A549 (cell line): ENCODE results near the gene LGR6. TPM values are rescaled to one million over a fixed set of nuclear protein-coding genes. Genes with fewer than 3 reads are reported as not detected.

Experiments used
- ATAC-seq, 2 experiments: fragments of 200-7000 bp in 1 of 2; fragments of >200 bp in 1 of 2; cut with Nextera tagmentation in 1 of 2; cut with Tn5 transposase in 1 of 2; 3 replicates each; pipeline versions ENCODE4 v1.8.0 to v1.9.1; 2018 to 2020; ENCODE audit warnings: mild to moderate bottlenecking in 1 of 2, moderate library complexity in 1 of 2
- CTCF ChIA-PET: fragments of 300-600 bp; sonication (Branson Sonifier 250); formaldehyde crosslinking; extraction: SDS; loops from one replicate; lab custom pipeline; 2021; ENCODE audit warnings: antibody characterized with exemption, inconsistent platforms; lab: Yijun Ruan, JAX
- POLR2A ChIA-PET: fragments of 350-600 bp; formaldehyde crosslinking; extraction: SDS; loops from one replicate; lab custom pipeline; 2021; ENCODE audit warnings: antibody characterized with exemption, inconsistent platforms; lab: Yijun Ruan, JAX
- DNase-seq, 2 experiments: peaks; one replicate each; pipeline versions ENCODE4 v3.0.0 to v3.0.0-alpha.2; 2011 to 2016; ENCODE audit warnings: low read depth in 1 of 2, low spot score in 1 of 2
- FAIRE-seq: peaks from 2 replicates; lab custom pipeline; 2011; peaks lifted over from hg19 to GRCh38; lab: Jason Lieb, UNC
- H3K27ac ChIP-seq, 2 experiments: fragments of >200 bp; sonication (Bioruptor Twin); formaldehyde crosslinking; 3 replicates each; pipeline ENCODE4 v1.5.1; 2016 to 2017
- H3K4me1 ChIP-seq: fragments of >200 bp; sonication (Bioruptor Twin); formaldehyde crosslinking; 3 replicates; pipeline ENCODE4 v1.6.1; 2016
- H3K4me2 ChIP-seq: fragments of >200 bp; sonication (Bioruptor Twin); formaldehyde crosslinking; 3 replicates; pipeline ENCODE4 v1.6.1; 2016
- H3K4me3 ChIP-seq: fragments of >200 bp; sonication (Bioruptor Twin); formaldehyde crosslinking; 3 replicates; pipeline ENCODE4 v1.5.1; 2016
- H3K9me3 ChIP-seq: fragments of >200 bp; sonication (Bioruptor Twin); formaldehyde crosslinking; 3 replicates; pipeline ENCODE4 v1.6.1; 2016
- BCL3 ChIP-seq: fragments of >200 bp; sonication (Bioruptor Twin); formaldehyde crosslinking; IDR thresholded peaks from 3 replicates; pipeline ENCODE4 v1.6.1; 2016
- BHLHE40 ChIP-seq: IDR thresholded peaks from 2 replicates; pipeline ENCODE4 v1.6.1; 2012; ENCODE audit warnings: low read depth, low read length, inconsistent platforms
- CBX8 ChIP-seq: fragments of 200-600 bp; sonication (generic); IDR thresholded peaks from 2 replicates; pipeline ENCODE4 v1.6.1; 2016
- CHD2 ChIP-seq: fragments of 150-350 bp; IDR thresholded peaks from 2 replicates; pipeline ENCODE4 v1.6.1; 2014; ENCODE audit warnings: low read length; ENCODE audit not compliant: partially characterized antibody
- CHD4 ChIP-seq: fragments of 200-600 bp; sonication (generic); IDR thresholded peaks from 2 replicates; pipeline ENCODE4 v1.6.1; 2016; ENCODE audit warnings: antibody characterized with exemption, mild to moderate bottlenecking, borderline replicate concordance
- EHF ChIP-seq: fragments of 250-450 bp; sonication (Bioruptor Pico); IDR thresholded peaks from 2 replicates; pipeline ENCODE4 v1.5.0; 2020; ENCODE audit warnings: mild to moderate bottlenecking
- EHMT2 ChIP-seq: fragments of 200-600 bp; sonication (generic); IDR thresholded peaks from 2 replicates; pipeline ENCODE4 v1.6.1; 2016; ENCODE audit warnings: antibody characterized with exemption, low read depth, mild to moderate bottlenecking, moderate library complexity
- HDAC2 ChIP-seq: fragments of 200-600 bp; sonication (generic); IDR thresholded peaks from 2 replicates; pipeline ENCODE4 v1.6.1; 2016
- HOXA7 ChIP-seq: fragments of 250-450 bp; sonication (Bioruptor Pico); IDR thresholded peaks from 2 replicates; pipeline ENCODE4 v1.5.0; 2020; ENCODE audit warnings: mild to moderate bottlenecking, moderate library complexity
- JUNB ChIP-seq: fragments of >200 bp; sonication (Bioruptor Twin); formaldehyde crosslinking; IDR thresholded peaks from 2 replicates; pipeline ENCODE4 v1.6.1; 2016
- KDM5A ChIP-seq: fragments of 200-600 bp; sonication (generic); IDR thresholded peaks from 2 replicates; pipeline ENCODE4 v1.6.1; 2016; ENCODE audit warnings: antibody characterized with exemption, mild to moderate bottlenecking
- MAFK ChIP-seq: fragments of 450-650 bp; IDR thresholded peaks from 2 replicates; pipeline ENCODE4 v1.6.1; 2014; ENCODE audit not compliant: partially characterized antibody
- MAZ ChIP-seq: fragments of 150-350 bp; IDR thresholded peaks from 2 replicates; pipeline ENCODE4 v1.6.1; 2014; ENCODE audit warnings: antibody characterized with exemption, low read depth, low read length, borderline replicate concordance
- NFE2L2 ChIP-seq: fragments of 150-350 bp; conservative IDR thresholded peaks from 2 replicates; pipeline ENCODE4 v1.6.1; 2014; ENCODE audit warnings: low read length
- POLR2AphosphoS2 ChIP-seq: conservative IDR thresholded peaks from 2 replicates; pipeline ENCODE4 v1.6.1; 2012; ENCODE audit warnings: low read length, improper control_type of control experiment, inconsistent platforms
- RARB ChIP-seq: fragments of 250-450 bp; sonication (Bioruptor Pico); IDR thresholded peaks from 2 replicates; pipeline ENCODE4 v1.8.0; 2021; ENCODE audit warnings: mild to moderate bottlenecking, moderate library complexity
- RCOR1 ChIP-seq: fragments of 150-350 bp; IDR thresholded peaks from 2 replicates; pipeline ENCODE4 v1.6.1; 2014; ENCODE audit warnings: antibody characterized with exemption, low read length, low read depth
- RFX5 ChIP-seq: fragments of 450-650 bp; IDR thresholded peaks from 2 replicates; pipeline ENCODE4 v1.7.1; 2014; ENCODE audit warnings: antibody characterized with exemption, mild to moderate bottlenecking, moderate library complexity
- RNF2 ChIP-seq: fragments of 200-600 bp; sonication (generic); IDR thresholded peaks from 2 replicates; pipeline ENCODE4 v1.6.1; 2016; ENCODE audit warnings: low read depth, mild to moderate bottlenecking, antibody characterized with exemption, moderate library complexity, borderline replicate concordance
- SMC3 ChIP-seq: fragments of >200 bp; sonication (Bioruptor Twin); formaldehyde crosslinking; IDR thresholded peaks from 3 replicates; pipeline ENCODE4 v1.6.1; 2018; ENCODE audit warnings: inconsistent platforms
- TP53 ChIP-seq: fragments of 250-450 bp; sonication (Bioruptor Pico); IDR thresholded peaks from 2 replicates; pipeline ENCODE4 v1.5.0; 2021; ENCODE audit warnings: mild to moderate bottlenecking, moderate library complexity
- ZC3H11A ChIP-seq: fragments of 450-650 bp; IDR thresholded peaks from 2 replicates; pipeline ENCODE4 v1.6.1; 2014; ENCODE audit warnings: antibody characterized with exemption, mild to moderate bottlenecking
- ZFP36 ChIP-seq: fragments of 450-650 bp; IDR thresholded peaks from 2 replicates; pipeline ENCODE4 v1.6.1; 2014; ENCODE audit warnings: borderline replicate concordance; ENCODE audit not compliant: partially characterized antibody
- WGBS: methylation state at CpG from one replicate; pipeline ENCODE4 v1.1.6; 2017; ENCODE audit errors: missing lambda C conversion rate; 5-methylcytosine and 5-hydroxymethylcytosine counted together
- polyA plus RNA-seq, 4 experiments: library from polyadenylated mRNA; depleted of rRNA in 3 of 4; stranded (reverse); fragments of >200 nt; fragmentation: RNase III in 1 of 4; extraction: RNeasy Plus Mini Kit Qiagen cat#74134 plus additional on column Dnase treatment in 1 of 4; gene quantifications; 2 replicates in 3 of 4; 3 replicates in 1 of 4; pipeline ENCODE4 v1.2.3, GENCODE V29; 2011 to 2017
- TF ChIP-seq, protein P1 (sequence below): fragments of >200 bp; sonication (Bioruptor Twin); formaldehyde crosslinking; IDR thresholded peaks from 3 replicates; pipeline ENCODE4 v1.5.1; 2016
- TF ChIP-seq, protein P2 (sequence below): fragments of 200-600 bp; sonication (generic); IDR thresholded peaks from 2 replicates; pipeline ENCODE4 v1.6.1; 2016; ENCODE audit warnings: antibody characterized with exemption, mild to moderate bottlenecking, moderate library complexity
- TF ChIP-seq, protein P3 (sequence below): fragments of 450-650 bp; IDR thresholded peaks from 2 replicates; pipeline ENCODE4 v1.6.1; 2014; ENCODE audit warnings: antibody characterized with exemption

LGR6 gene
- polyA plus RNA-seq, 2 of the 4 experiments (the other 2 are of a cell fraction), result 0.84 to 1.1 TPM

GRCh38 chr1:202150602-202151001 lies 43.0 kb upstream of the LGR6 start:
- no peak for FAIRE-seq
- H3K27ac ChIP-seq, result no peak overlapping the region
- POLR2A ChIA-PET, result no interaction called here

DNA sequence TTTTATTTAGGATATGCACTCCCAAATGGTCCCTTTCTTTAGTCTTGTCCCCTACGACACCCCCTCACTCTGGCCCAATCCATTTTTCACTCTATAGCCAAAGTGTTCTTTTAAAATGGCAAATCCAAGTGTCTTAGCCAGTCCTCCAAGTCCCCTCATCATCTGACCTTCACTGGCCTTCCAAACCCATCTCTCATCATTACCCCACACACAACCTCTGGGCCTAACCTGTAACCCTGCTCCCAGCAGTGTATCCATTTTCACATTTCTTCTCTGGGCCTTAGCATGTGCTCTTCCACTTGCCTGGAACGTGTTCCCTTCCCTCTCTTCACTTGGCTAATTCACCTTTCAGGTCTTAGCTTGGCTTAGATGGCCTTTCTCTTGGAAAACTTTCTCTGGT lies 42.6 kb upstream of the LGR6 start:
- Histone ChIP-seq H3K4me2 (no peak overlapping the region), H3K27ac (no peak overlapping the region), H3K4me1 (peaks cover 16% of the 10 kb centered on the region), H3K9me3 (no peaks in the 10 kb centered on the region), H3K4me3 (no peak overlapping the region)
- ChIA-PET CTCF (interaction anchor here (5.4 kb wide), 1 partner anchor 15 kb away, joined by 30 read pairs; no protein-coding TSS in a partner anchor), POLR2A (no interaction called here)
- ATAC-seq (no peak), DNase-seq (no peak), FAIRE-seq (no peak)
- WGBS, result 71% methylated on average over 2 of the region's 2 CpGs
- TF ChIP-seq KDM5A (no peak), CHD4 (no peak), CBX8 (no peak), EHF (CRISPR knock-in tag) (no peak), RARB (CRISPR knock-in tag) (no peak), TP53 (CRISPR knock-in tag) (no peak)

More at GRCh38 chr1:202150602-202151001, 43.0 kb upstream of the LGR6 start:
- Histone ChIP-seq H3K4me2 (no peak overlapping the region), H3K4me1 (peaks cover 14% of the 10 kb centered on the region), H3K9me3 (no peaks in the 10 kb centered on the region), H3K4me3 (no peak overlapping the region)
- CTCF ChIA-PET, result interaction anchor here (1.0 to 5.4 kb wide), 3 partner anchors 15 to 166 kb away, joined by 3 to 30 read pairs (median 4); partner anchors contain the start of gene GPR37L1
- no peak for DNase-seq
- TF ChIP-seq RFX5 (no peak), RCOR1 (no peak), EHMT2 (no peak), CHD4 (no peak), HOXA7 (CRISPR knock-in tag) (no peak), ZFP36 (no peak), HDAC2 (no peak), KDM5A (no peak), BHLHE40 (no peak)
- TF ChIP-seq, protein P1, sequence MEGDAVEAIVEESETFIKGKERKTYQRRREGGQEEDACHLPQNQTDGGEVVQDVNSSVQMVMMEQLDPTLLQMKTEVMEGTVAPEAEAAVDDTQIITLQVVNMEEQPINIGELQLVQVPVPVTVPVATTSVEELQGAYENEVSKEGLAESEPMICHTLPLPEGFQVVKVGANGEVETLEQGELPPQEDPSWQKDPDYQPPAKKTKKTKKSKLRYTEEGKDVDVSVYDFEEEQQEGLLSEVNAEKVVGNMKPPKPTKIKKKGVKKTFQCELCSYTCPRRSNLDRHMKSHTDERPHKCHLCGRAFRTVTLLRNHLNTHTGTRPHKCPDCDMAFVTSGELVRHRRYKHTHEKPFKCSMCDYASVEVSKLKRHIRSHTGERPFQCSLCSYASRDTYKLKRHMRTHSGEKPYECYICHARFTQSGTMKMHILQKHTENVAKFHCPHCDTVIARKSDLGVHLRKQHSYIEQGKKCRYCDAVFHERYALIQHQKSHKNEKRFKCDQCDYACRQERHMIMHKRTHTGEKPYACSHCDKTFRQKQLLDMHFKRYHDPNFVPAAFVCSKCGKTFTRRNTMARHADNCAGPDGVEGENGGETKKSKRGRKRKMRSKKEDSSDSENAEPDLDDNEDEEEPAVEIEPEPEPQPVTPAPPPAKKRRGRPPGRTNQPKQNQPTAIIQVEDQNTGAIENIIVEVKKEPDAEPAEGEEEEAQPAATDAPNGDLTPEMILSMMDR, result no peak
- TF ChIP-seq, protein P2, sequence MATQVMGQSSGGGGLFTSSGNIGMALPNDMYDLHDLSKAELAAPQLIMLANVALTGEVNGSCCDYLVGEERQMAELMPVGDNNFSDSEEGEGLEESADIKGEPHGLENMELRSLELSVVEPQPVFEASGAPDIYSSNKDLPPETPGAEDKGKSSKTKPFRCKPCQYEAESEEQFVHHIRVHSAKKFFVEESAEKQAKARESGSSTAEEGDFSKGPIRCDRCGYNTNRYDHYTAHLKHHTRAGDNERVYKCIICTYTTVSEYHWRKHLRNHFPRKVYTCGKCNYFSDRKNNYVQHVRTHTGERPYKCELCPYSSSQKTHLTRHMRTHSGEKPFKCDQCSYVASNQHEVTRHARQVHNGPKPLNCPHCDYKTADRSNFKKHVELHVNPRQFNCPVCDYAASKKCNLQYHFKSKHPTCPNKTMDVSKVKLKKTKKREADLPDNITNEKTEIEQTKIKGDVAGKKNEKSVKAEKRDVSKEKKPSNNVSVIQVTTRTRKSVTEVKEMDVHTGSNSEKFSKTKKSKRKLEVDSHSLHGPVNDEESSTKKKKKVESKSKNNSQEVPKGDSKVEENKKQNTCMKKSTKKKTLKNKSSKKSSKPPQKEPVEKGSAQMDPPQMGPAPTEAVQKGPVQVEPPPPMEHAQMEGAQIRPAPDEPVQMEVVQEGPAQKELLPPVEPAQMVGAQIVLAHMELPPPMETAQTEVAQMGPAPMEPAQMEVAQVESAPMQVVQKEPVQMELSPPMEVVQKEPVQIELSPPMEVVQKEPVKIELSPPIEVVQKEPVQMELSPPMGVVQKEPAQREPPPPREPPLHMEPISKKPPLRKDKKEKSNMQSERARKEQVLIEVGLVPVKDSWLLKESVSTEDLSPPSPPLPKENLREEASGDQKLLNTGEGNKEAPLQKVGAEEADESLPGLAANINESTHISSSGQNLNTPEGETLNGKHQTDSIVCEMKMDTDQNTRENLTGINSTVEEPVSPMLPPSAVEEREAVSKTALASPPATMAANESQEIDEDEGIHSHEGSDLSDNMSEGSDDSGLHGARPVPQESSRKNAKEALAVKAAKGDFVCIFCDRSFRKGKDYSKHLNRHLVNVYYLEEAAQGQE, result no peak
- 83% methylated on average over 8 of the region's 8 CpGs for WGBS
- ATAC-seq, result no peak

DNA sequence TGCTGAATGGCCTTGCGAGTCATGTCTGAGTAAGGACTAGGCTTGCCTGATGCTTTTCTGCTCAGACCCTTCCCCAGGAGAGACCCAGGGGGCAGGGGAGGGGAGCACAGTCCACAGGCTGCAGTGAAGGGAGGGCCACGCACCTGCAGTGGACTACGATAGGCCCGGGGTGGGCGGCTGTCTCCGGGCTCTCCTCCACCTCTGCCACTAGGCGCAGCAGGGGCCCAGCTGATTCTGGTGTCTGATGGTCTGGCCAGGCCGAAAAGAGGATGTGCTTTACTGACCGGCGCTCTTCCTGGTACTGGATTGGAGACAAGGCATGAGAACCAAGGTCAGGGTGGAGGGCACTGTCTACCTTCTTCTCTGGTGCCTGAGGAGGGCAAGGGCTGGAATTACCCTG lies 41.2 kb upstream of the LGR6 start:
- Histone ChIP-seq H3K4me2 (no peak overlapping the region), H3K9me3 (no peaks in the 10 kb centered on the region), H3K27ac (no peak overlapping the region), H3K4me3 (no peak overlapping the region), H3K4me1 (peaks cover 17% of the 10 kb centered on the region)
- ChIA-PET CTCF (interaction anchor here (2.2 to 5.4 kb wide), 2 partner anchors 10 to 17 kb away, joined by 7 to 30 read pairs; no protein-coding TSS in a partner anchor), POLR2A (no interaction called here)
- ATAC-seq (no peak), FAIRE-seq (no peak), DNase-seq (no peak)
- WGBS, result 86% methylated on average over 10 of the region's 10 CpGs
- no peak for TF ChIP-seq CHD2
- TF ChIP-seq RCOR1, result no peak
- TF ChIP-seq POLR2AphosphoS2, result no peak
- no peak for TF ChIP-seq RNF2
- TF ChIP-seq BCL3, result no peak
- TF ChIP-seq, protein P3, sequence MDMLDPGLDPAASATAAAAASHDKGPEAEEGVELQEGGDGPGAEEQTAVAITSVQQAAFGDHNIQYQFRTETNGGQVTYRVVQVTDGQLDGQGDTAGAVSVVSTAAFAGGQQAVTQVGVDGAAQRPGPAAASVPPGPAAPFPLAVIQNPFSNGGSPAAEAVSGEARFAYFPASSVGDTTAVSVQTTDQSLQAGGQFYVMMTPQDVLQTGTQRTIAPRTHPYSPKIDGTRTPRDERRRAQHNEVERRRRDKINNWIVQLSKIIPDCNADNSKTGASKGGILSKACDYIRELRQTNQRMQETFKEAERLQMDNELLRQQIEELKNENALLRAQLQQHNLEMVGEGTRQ, result no peak
- no peak for TF ChIP-seq SMC3
- TF ChIP-seq HDAC2, result no peak
- no peak for TF ChIP-seq MAFK
- TF ChIP-seq, protein P1, result no peak
- no peak for TF ChIP-seq JUNB
- TF ChIP-seq ZC3H11A, result no peak
- no peak for TF ChIP-seq MAZ
- no peak for TF ChIP-seq NFE2L2
